ENCODE results near the gene CIT. TPM values are rescaled to one million over a fixed set of nuclear protein-coding genes. Genes with fewer than 3 reads are reported as not detected.

Gene CIT
- total RNA-seq, 1 donor from 2014 or later, result 85.9 TPM

DNA sequence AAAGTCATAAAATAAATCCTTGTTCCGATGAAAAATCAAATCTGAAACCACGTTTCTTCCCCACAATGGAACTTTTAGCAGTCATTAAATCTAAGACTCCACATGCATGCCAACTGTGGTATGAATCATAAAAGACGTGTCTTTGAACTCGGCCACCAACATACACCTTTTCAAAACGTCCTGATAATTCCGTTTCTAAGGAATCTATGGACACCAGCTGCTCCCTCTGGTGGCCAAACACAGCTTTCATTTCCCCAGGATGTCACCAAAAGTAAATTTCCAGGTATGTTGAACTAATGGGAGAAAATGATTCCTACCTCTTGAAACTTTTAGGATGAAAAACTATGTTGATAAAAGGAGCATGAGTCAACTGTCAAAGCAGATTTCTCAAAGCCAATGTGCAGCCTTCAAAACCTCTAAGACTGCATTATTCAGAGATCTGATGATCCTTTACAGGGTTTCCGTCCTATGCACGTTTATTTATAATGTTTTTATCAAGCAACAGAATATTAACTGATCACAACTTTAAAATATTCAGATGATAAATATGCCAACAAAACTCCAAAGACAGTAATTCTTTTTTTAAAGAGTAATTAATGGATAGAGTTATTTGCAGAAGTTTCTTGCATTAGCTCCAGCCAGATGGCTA is 96.2 kb downstream of the CIT start:
- Mint-ChIP-seq H3K27me3 (ENCODE audit: low read depth) (no peaks in the 10 kb centered on the region), H3K27ac (ENCODE audit: unreplicated experiment) (no peak overlapping the region), H3K36me3 (ENCODE audit: low read depth) (peaks cover 15% of the 10 kb centered on the region), H3K9me3 (no peaks in the 10 kb centered on the region), H3K4me3 (no peak overlapping the region), H3K4me1 (peaks cover 4% of the 10 kb centered on the region)
- TF ChIP-seq, protein P1, sequence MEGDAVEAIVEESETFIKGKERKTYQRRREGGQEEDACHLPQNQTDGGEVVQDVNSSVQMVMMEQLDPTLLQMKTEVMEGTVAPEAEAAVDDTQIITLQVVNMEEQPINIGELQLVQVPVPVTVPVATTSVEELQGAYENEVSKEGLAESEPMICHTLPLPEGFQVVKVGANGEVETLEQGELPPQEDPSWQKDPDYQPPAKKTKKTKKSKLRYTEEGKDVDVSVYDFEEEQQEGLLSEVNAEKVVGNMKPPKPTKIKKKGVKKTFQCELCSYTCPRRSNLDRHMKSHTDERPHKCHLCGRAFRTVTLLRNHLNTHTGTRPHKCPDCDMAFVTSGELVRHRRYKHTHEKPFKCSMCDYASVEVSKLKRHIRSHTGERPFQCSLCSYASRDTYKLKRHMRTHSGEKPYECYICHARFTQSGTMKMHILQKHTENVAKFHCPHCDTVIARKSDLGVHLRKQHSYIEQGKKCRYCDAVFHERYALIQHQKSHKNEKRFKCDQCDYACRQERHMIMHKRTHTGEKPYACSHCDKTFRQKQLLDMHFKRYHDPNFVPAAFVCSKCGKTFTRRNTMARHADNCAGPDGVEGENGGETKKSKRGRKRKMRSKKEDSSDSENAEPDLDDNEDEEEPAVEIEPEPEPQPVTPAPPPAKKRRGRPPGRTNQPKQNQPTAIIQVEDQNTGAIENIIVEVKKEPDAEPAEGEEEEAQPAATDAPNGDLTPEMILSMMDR (conservative IDR thresholded peaks at IDR 0.05), result peak; percentile 85
- DNase-seq (ENCODE audit: low read depth, low spot score), result peak; percentile 14

DNA sequence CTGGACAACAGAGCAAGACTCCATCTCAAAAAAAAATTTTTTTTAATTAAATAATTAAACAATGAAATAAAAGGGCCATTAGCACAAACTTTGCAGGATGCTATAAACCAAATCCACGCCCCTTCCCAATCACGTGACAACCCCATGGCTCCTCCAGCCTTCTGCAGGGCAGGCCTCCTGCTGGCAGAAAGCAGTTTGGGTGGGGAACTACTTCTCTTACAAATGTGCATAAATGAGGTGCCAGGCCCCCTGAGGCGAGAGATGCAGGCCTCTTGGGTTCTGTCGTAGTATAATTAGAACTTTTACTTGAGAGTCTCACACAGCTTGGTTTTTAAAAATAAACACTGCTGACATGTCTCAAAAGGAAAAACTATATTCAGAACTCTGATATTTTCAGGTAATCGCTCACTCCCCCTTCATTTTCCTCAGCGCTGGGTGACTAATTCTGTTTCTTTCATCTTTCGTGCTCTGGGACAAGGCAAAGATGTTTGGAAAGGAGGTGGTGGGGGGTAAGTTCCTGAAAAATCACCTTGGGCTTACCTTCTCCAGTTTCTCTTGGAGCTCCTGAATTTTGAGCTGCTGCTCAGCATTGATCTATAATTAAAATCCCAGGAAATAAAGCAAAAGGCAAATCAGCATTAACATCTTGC is 101.7 kb downstream of the CIT start:
- no peaks in the 10 kb centered on the region for H3K27me3 Mint-ChIP-seq (ENCODE audit: low read depth)
- H3K4me1 Mint-ChIP-seq, result no peaks in the 10 kb centered on the region
- no peak for DNase-seq (ENCODE audit: low read depth, low spot score)
- H3K36me3 Mint-ChIP-seq (ENCODE audit: low read depth), result peaks cover 17% of the 10 kb centered on the region
- H3K9me3 Mint-ChIP-seq, result no peaks in the 10 kb centered on the region
- H3K4me3 Mint-ChIP-seq, result no peak overlapping the region
- H3K27ac Mint-ChIP-seq (ENCODE audit: unreplicated experiment), result no peak overlapping the region
- TF ChIP-seq, protein P1 (conservative IDR thresholded peaks at IDR 0.05), result no peak

DNA sequence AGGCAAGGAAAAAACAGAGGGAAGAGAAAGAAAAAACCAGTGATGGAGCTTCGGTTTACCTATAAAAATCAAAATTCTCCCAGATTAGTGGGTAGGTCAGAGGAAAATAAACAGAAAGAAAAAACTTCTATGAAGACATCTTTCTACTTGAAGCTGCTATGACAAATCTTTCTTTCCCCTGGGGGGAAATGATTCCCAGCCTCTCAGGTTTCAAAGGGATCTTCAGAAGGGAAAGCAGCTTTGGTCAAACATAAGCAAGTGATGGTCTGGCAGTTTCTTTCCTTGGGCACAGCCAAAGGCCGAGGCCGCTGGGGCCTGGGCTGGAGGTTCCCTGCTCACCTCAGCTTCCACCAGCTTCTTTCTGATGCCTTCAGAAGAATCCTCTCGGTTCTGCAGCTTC is 104.7 kb downstream of the CIT start:
- no peaks in the 10 kb centered on the region for H3K4me1 Mint-ChIP-seq
- DNase-seq (ENCODE audit: low read depth, low spot score), result no peak
- no peak overlapping the region for H3K27ac Mint-ChIP-seq (ENCODE audit: unreplicated experiment)
- no peaks in the 10 kb centered on the region for H3K27me3 Mint-ChIP-seq (ENCODE audit: low read depth)
- no peak overlapping the region for H3K4me3 Mint-ChIP-seq
- H3K36me3 Mint-ChIP-seq (ENCODE audit: low read depth), result peaks cover 21% of the 10 kb centered on the region
- TF ChIP-seq, protein P1 (conservative IDR thresholded peaks at IDR 0.05), result no peak
- H3K9me3 Mint-ChIP-seq, result no peaks in the 10 kb centered on the region

DNA sequence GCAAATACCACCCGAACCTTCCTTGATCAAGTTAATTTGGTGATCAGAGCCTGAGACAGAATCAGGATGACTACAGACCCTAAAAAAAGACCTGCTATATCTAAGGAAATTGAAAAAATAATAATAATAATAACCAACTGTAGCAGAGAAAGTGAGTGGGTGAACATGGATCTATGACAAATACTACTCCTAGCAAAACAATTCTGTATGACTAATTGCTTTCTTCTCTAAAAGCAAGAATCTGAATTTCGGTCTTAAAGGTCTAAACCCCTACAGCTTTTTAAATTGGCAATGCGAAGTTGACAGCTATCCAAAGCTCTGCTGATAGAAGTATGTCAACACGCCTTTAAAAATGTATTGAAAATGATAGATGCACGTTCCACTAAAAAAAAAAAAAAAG is 107.0 kb downstream of the CIT start:
- Mint-ChIP-seq H3K9me3 (no peaks in the 10 kb centered on the region), H3K4me3 (no peak overlapping the region)

DNA sequence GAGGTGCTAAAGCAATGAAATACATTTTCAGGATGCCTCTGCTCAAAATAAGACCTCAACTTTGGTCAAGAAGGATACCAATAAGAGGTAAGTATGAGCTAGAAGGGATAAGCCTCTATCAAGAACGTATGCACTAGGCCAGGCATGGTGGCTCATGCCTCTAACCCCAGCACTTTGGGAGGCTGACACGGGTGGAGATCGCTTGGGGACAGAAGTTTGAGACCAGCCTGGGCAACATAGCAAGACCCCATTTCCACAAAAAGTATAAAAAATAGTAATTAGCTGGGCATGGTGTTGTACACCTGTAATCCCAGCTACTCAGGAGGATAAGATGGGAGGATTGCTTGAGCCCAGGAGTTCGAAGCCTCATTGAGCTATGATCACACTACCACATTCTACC is 114.5 kb downstream of the CIT start:
- Mint-ChIP-seq H3K36me3 (ENCODE audit: low read depth) (peaks cover 47% of the 10 kb centered on the region), H3K9me3 (no peaks in the 10 kb centered on the region), H3K27ac (ENCODE audit: unreplicated experiment) (no peak overlapping the region), H3K4me3 (no peak overlapping the region), H3K4me1 (peaks cover 12% of the 10 kb centered on the region), H3K27me3 (ENCODE audit: low read depth) (no peaks in the 10 kb centered on the region)
- TF ChIP-seq, protein P1 (conservative IDR thresholded peaks at IDR 0.05), result no peak
- DNase-seq (ENCODE audit: low read depth, low spot score), result no peak

More for the DNA sequence above, 107.0 kb downstream of the CIT start:
- DNase-seq (ENCODE audit: low read depth, low spot score), result no peak
- H3K4me1 Mint-ChIP-seq, result no peaks in the 10 kb centered on the region
- peaks cover 29% of the 10 kb centered on the region for H3K36me3 Mint-ChIP-seq (ENCODE audit: low read depth)
- no peak overlapping the region for H3K27ac Mint-ChIP-seq (ENCODE audit: unreplicated experiment)
- no peaks in the 10 kb centered on the region for H3K27me3 Mint-ChIP-seq (ENCODE audit: low read depth)
- TF ChIP-seq, protein P1 (conservative IDR thresholded peaks at IDR 0.05), result no peak

Data from neural crest cell (in vitro differentiated cells).